ENCODE measurements around the gene FBXO41. TPM values are rescaled to one million over a fixed set of nuclear protein-coding genes. Genes with fewer than 3 reads are reported as not detected.

Gene FBXO41
- total and polyA plus RNA-seq, 12 donors: 0.12 to 1.8 (median 0.68) TPM

DNA sequence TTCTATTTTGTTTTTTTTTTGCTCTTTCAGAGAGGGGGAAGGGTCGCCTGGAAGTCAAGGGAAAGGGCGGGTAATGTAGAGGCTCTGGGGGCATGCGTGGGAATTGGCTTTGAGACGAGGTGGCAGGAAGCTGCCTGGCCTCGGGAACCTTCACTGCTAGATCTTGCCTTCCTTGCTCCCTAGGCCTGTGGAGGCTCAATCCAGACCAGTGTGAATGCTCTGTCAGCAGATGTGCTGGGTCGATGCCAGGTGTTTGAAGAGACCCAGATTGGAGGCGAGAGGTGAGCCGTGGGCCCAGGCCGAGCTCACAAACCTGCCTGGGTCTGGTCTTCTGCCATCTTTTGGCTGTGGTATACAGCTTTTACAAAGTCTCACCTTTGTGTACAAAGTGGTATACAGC is 34.6 kb downstream of the FBXO41 start:
- no peak for TF ChIP-seq CTCF (IDR thresholded peaks at IDR 0.05)
- Histone ChIP-seq H3K27me3 (no peaks in the 10 kb centered on the region), H3K27ac (no peak overlapping the region), H3K4me3 (no peak overlapping the region), H3K9me3 (no peaks in the 10 kb centered on the region), H3K4me1 (peaks cover 0 to 3% (median 0%) of the 10 kb centered on the region in 9 donors), H3K36me3 (peaks cover 5 to 100% (median 91%) of the 10 kb centered on the region in 9 donors)
- intact Hi-C loops (cut with DNase I): no loop called here
- peak in 1 of 8 donors; percentile 24 for ATAC-seq
- no peak for DNase-seq
- 40 to 55% methylated on average over 9 of the region's 9 CpGs for WGBS, 2 donors

DNA sequence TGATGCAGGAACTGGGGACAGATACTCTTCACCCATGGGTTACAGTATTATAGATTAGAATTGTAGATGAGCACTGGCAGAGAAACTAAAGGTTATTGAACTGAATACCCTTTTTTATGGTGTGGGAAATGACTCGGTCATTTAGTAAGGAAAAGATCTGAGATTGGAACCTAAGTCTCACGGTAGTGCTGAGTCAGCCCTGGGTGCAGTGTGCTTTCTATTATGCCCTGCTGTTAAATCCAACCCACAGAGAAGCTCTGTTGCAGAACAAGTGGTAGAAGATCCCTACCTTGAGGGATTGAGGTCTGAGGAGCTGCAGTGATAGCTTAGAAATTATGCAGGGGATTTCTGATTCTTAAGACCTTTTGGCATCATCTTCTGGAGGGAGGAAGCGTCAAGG is 37.4 kb downstream of the FBXO41 start:
- H3K9me3 ChIP-seq: no peaks in the 10 kb centered on the region
- no peak for DNase-seq
- H3K4me3 ChIP-seq: no peak overlapping the region
- ATAC-seq: no peak
- intact Hi-C loops (cut with DNase I): no loop called here
- peaks cover 0 to 100% (median 79%) of the 10 kb centered on the region in 9 donors for H3K36me3 ChIP-seq
- no peaks in the 10 kb centered on the region for H3K27me3 ChIP-seq
- no peak for TF ChIP-seq CTCF (IDR thresholded peaks at IDR 0.05)
- H3K27ac ChIP-seq: no peak overlapping the region
- WGBS, 2 donors: 84 to 85% methylated on average over 3 of the region's 3 CpGs
- H3K4me1 ChIP-seq: peaks cover 0 to 15% (median 8%) of the 10 kb centered on the region in 9 donors

- H3K36me3 ChIP-seq: peaks cover 0 to 100% (median 70%) of the 10 kb centered on the region in 9 donors
- no peak for TF ChIP-seq CTCF (IDR thresholded peaks at IDR 0.05)
- intact Hi-C loops (cut with DNase I): no loop called here
These were observed 39.7 kb downstream of the FBXO41 start for GRCh38 chr2:73244580-73244979.

GRCh38 chr2:73243884-73244570 is 40.3 kb downstream of the FBXO41 start:
- WGBS, 2 donors: 30 to 40% methylated on average over 5 of the region's 5 CpGs
- peak in 6 of 8 donors; percentile 22 to 83 (median 80) for ATAC-seq
- H3K27ac ChIP-seq: no peak overlapping the region
- intact Hi-C loops (cut with DNase I): no loop called here
- DNase-seq: peak in 1 of 2 donors; percentile 29
- H3K9me3 ChIP-seq: no peaks in the 10 kb centered on the region
- H3K4me3 ChIP-seq: no peak overlapping the region
- peaks cover 0 to 100% (median 64%) of the 10 kb centered on the region in 9 donors for H3K36me3 ChIP-seq
- no peak for TF ChIP-seq CTCF (IDR thresholded peaks at IDR 0.05)
- H3K4me1 ChIP-seq: peaks cover 0 to 26% (median 17%) of the 10 kb centered on the region in 9 donors
- no peaks in the 10 kb centered on the region for H3K27me3 ChIP-seq

More at GRCh38 chr2:73244580-73244979, 39.7 kb downstream of the FBXO41 start:
- H3K27me3 ChIP-seq: no peaks in the 10 kb centered on the region
- WGBS, 2 donors: 90 to 91% methylated on average over 3 of the region's 3 CpGs
- DNase-seq (no peak), ATAC-seq (peak in 1 of 8 donors; percentile 19)
- H3K27ac ChIP-seq: no peak overlapping the region
- no peak overlapping the region for H3K4me3 ChIP-seq
- peaks cover 0 to 21% (median 12%) of the 10 kb centered on the region in 9 donors for H3K4me1 ChIP-seq
- H3K9me3 ChIP-seq: no peaks in the 10 kb centered on the region

Data from heart right ventricle (tissue), 16 donors.